HG03066 (cell line): ENCODE results near the gene LMTK3.

ENCODE experiments used
- ATAC-seq: cut with Tn5 transposase; IDR thresholded peaks from one replicate; pipeline ENCODE4 v1.9.1; 2021; ENCODE audit warnings: low read depth; ENCODE audit not compliant: unreplicated experiment

Gene LMTK3

DNA sequence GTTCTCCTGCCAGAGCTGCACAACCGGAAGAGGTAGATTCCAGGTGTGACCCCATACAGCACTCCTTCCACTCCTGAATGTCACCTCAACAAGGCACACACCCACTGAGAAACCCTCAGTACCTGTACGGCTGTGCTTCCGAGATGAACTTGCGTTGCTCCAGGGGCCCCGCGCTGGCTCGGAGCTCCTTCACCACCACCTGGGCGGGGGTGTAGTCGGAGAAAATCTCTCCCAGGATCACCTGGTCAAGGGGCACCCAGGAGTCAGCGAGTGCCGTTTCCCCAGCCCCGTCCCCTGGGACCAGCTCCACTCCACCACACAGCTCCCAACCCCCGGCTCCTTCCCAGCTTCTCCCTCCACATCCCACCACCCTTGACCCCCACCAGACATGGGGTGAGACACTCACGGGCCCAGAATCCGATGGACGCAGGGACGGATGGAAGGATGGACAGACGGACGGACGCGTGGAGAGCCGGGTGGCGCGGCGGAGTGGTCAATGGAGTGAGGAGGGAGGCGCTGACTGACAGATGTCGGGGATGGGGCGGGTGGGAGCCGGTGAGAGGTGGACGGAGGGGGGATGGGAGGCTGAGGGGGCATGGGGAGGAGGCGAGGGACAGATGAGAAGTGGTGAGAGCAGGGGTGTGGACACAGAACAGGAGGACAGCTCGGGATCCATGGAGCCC lies 2.8 kb downstream of the LMTK3 start:
- ATAC-seq = no peak

DNA sequence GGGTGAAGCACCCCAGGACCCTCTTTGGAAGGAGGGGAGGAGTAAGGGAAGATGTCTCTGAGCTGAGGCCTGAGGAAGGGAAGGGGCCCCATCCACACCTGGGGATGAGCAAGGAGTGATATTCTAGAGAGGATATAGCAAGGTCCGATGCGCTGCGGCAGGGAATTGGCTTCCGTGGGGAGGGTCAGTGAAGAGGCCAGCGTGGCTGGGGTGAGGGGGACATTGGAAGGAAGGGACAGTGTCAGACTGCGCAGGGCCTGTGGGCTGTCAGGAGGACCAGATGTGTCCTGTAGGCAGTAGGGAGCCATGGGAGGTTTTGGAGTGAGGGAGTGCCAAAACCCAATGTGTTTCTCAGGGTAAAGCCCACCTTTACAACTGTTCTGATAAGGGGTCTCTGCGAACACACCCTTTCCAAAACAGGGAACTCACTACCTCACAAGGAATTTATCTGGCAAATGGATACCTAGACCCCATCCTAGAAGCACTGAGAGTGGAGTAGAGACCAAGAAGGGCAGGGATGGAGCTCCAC lies 3.7 kb downstream of the LMTK3 start:
- no peak for ATAC-seq

DNA sequence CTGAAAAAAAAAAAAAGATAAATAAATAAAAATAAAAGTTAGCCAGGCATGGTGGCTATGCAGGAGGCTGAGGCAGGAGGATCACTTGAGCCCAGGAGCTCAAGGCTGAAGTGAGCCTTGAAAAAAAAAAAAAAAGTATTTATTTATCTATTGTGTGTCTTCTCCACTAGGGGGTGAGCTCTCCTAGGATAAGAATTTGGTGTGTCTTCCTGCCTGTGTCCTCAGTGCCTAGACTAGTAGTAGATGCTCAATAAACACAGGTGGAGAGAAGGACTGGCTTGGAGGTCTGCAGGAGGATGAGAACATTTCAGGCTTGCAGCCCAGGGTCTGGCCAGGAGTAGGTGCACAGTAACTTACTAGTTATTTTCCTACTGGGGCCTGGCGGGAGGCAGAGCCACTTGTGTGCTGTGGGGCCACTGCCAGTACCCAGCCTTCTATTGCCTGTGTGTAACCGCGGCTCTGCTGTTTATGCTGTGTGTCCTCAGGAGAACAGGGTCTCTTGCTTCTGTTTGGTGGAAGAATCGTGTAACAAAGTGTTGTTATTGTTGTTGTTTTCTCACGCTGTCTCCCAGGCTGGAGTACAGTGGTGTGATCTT lies 5.4 kb downstream of the LMTK3 start:
- no peak for ATAC-seq

DNA sequence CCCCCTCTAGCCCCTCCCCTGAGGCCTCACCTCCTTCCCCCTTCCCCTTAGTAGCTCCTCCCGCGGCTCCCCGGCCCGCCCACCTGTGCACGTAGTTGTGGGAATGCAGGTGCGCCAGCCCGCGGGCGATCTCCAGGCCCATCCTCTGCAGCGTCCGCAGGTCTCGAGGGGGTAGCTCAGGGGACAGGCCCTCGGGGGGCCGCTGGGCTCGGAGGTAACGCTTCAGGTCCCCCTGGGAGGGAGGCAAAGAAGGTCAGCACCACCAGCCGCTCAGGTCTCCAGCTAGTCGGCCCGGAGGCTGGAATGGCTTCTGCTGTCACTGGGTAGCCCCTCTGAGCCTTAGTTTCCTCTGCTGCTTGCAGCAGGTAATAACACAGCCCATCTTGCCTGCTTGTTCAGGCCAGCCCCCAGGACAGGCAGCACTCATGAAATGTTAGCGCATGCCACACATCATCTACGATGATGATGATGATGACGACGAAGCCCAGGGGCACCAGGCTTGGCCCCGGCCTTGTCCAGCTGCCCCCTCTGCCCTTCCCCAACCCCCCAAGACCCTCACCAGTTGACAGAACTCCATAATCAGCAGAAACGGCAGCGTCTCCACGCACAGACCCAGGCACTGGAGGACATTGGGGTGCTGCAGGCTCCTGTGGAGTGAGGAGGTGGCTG lies 9.2 kb downstream of the LMTK3 start:
- ATAC-seq = no peak

DNA sequence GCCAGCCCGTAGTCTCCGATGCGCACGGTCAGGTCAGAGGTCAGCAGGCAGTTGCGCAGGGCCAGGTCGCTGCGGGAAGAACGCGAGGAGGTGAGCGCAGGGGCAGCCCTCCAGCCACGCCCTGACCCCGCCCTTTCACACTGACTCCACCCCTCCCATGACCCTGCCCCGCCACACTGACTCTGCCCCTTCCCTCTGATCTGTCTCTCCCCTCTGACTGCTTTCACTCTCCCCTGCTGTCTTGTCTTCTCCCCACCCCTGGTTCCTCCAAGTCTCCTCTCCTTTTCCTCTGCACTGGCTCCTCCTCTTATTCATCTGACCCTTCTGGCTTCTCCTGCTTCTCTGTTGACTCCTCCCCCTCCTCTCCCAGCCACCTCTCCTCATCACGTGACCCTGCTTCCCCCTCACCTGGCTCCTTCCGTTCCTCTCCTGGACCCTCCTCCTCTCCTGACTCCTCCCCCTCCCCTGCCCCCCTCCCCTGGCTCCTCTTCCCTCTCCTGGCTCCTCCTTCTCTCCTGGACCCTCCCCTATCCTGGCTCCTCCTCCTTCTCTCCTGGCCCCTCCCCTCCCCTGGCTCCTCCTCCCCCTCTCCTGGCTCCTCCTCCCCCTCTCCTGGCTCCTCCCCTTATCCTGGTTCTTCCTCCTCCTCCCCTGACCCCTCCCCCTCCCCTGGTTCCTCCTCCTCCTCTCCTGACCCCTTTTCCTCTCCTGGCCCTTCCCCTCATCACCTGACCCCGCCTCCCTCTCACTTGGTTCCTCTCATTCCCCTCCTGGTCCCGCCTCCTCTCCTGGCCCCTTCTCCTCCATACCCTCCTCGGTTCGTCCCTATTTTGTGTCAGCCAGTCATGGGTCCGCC lies 9.9 kb downstream of the LMTK3 start:
- ATAC-seq = no peak

DNA sequence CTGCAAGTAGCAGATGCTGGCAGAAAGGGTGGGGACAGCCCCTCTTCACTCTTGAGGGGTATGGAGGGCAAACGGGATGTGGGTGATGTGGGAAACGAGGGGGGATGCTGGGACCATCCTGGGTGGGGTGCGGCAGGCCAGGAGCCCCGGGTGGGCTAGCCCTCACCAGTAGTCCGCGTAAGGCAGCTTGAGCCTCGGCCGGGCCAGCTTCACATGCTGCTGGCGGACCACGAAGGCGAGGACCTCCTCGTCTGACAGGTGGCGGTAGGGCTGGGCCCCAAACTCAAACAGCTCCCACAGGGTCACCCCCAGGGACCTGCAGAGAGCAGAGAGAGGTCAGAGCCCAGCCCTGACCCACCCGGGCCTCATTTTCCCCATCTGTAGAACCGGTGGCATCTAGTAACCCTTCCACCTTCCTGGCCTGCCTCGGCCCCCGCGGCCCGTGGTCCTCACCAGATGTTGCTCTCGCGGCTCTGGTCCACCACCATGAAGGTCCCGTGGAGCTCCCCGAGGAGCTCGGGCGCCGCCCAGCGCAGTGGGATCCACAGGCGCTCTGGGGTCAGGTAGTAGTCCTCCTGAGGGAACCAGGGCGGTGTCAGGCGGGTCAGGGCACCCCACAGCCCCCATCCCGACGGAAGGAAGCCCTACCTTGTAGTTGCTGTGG lies 10.7 kb downstream of the LMTK3 start:
- no peak for ATAC-seq

DNA sequence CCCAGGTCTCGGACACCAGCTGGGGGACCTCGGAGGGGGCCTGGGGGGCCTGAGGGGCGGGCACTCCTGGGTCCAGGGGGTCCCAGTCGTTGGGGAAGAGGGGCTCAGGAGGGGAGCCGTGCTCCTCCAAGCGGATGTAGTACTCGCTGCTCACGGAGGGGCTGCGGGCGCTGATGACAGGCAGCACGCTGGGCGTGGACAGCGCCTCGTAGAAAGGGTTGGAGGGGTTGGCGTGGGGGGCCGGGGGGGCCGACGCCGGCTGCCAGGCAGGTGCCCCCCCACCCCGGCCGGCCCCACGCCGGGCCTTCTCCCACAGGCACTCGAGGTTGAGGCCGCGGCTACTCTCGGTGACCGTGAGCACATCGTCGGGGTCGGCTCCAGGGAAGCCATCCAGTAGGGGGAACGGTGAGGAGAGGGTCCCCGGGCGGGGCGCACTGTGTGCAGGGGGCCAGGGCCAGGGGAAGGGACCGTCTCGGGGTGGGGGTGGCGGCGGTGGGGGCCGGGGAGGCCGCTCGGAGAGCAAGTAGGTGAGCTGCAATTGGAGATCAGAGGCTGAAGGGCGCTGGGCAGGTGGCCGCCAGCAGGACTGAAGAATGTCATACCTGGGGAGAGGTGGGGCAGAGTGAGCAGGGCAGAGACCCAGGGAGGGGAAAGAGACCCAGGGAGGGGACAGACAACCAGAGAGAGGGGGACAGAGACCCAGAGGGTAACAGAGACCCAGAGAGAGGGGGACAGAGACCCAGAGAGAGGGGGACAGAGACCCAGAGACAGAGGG lies 12.1 kb downstream of the LMTK3 start:
- no peak for ATAC-seq

DNA sequence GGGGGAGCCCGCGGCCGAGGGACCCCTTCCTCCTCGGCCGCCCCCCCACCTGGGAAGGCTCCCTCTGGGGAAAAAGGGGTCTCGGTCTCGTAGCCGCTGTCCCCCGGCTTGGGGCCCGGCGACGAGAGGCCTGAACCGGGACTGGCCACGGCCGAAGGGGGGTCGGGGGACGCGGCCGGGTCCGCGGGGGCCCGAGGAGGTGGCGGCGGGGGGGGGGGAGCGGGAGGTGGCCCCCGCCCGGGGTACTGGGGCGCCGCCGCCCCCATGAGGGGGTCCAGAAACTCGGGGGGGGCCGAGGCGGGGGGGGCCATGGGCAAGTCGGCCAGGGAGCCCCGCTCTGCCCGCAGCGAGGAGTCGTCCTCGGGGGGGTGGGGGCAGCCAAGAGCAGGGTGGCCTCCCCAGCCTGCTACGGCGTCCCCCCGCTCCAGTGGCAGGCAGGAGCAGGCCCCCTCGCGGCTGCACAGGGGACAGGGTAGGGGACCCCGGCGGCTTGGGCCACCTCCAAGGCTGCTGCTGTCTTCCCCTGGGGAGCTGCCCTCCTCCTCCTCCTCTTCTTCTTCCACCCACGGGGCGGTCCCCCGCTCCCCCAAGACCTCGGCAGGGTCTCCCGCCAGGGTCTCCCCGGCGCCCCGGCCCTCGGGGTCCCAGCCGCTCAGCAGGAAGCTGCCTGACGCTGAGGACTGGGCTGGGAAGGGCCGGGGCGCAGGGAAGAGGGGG lies 12.9 kb downstream of the LMTK3 start:
- no peak for ATAC-seq

DNA sequence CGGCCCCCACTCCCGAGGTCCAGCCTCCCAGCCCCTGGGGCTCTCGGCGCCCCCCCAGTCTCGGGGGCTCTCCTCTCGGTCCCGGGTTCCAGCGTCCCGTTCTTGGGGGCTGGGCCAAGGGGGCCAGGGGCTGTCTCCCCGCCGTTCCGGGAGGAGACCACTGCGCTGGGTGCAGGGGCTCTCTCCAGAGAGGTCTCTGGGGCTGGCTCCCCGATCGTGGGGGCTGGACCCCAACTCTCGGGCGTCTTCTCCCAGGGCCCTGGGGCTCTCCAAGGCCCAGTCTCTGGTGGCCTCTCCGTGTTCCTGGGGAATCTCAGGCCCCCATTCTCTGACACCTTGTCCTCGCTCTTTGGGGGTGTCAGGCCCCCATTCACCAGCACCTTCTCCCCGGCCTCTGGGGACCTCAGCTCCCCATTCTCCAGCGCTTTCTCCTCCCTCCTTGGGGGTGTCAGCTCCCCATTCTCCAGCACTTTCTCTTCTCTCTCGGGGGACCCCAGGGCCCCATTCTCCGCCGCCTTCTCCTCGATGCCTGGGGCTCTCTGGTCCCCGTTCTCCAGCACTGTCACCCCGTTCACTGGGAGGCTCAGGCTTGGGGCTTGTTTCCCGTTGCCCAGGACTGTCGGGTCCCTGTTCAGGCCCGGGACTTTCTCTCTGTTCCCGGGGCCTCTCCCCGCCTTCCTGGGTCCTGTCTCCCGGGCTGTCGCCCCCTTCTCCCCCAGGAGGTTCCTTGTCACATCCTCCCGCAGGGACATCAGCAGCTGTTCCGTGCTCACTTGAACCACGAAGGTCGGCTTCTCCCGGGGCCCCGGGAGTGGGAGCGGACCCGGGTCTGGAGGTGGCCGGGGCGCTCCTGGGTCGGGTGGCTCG lies 13.7 kb downstream of the LMTK3 start:
- ATAC-seq = no peak

DNA sequence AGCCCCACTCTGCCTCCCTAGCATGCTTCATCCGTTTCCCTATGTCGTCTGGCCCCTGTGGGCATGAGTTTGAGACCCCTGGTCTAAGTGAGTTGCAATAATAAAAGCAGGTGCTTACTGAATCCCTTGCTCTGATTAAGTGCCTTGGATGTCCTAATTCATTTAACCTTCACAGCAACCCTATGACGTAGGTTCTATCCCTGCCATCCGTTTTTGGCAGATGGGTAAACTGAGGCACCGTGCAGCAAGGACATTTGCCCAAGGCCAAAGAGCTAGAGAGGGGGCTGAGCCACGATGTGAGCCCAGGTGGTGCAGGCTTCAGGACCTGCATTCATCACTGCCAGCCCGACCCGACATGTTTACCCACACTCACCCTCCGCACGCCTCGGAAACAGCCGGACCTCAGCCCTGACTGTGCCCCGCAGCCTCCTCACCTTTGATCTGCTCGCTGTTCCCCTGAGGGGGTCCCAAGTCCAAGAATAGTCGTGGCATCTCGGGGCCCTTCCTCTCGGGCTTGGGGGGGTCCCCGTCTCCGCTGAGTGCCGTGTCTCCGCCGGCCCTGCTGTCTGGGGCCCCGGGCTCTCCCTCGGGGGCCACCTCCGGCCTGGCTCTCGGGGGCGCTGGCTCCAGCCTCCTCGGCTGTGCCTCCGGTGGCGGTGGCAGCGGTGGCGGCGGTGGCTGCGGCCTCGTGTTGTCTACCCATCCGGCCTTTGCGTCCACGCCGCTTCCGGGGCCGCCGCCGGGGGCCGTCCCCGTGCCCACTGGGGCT lies 14.5 kb downstream of the LMTK3 start:
- no peak for ATAC-seq

DNA sequence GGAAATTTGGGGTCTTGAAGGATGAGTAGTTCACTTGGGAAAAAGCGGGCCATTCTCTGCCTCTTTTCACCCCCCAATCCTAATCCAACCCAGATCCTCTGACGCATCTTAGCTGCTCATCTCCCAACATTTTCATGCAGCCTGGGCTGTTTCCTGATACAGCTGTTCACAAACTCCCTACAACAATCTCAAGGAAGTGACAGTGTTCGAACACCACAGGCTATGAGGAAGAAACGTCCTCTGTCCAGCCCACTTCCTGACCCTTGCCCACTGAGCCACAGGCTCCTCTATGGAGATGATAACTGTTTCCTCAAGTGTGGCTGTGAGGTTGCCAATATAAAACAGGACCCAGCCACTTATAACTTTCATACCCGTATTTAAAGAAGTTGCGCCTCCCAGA lies 16.2 kb downstream of the LMTK3 start:
- no peak for ATAC-seq

DNA sequence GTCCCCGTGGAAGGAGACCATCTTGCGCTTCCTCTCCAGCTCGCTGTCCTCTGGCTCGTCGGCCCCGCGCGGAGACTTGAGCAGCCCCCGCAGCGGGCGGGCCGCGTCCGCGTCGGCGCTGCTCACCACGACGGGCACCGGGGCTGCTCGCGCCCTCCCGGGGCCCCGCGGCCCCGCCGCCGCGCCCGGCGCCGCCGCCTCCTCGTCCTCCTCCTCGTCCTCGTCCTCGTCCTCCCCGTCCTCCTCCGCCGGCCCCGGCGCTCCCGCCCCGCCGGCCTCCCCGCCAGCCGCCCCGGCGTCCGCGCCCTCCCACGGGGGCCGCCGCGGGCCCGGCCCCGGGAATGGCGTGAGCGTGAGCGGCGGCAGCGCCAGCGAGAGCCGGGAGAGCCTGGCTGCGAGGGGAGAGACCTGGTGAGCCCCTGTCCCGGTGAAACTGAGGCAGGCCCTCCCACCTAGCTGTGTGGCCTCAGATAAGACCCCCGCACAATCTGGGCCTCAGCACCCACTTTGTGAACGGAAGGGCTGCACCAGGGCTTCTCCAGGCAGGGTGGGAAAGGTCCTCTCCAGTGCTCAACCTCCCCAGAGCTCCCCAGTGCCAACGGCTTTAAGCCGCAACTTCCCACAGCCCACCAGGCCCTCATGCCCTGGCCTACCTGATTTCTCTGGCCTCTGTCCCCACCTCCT lies 17.8 kb downstream of the LMTK3 start:
- ATAC-seq = no peak

DNA sequence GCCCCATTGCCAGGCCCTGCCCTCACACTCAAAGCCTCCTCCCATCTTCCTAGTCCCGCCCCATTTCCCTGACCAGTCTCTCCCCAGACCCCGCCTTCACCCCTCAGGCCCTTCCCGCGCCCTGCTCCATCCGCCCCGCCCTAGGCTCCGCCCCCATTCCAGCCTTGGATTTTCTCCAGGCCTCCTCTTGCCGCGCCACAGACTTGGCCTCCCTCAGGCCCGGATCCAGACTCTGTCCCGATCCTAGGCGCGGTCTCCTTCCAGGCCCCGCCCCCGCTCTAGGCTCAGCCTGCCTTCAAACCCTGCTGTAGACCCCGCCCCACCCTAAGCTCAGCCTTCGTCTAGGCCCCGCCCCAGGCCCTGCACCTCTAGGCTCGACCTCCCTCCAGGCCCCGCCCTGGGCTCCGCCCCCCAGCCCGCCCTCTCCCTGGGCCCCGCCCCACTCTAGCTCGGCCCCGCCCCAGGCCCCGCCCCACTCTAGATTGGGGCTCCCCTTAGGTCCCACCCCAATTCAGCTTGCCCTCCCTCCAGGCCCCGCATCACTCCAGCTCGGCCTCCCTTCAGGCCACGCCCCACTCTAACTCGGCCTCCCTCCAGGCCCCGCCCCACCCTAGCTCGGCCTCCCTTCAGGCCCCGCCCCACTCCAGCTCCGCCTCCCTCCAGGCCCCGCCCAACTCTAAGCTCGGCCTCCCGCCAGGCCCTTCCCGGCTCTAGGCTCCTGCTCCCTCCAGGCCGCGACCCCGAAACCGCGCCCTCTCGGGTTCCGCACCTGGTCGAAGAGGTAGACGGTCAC lies 18.5 kb downstream of the LMTK3 start:
- ATAC-seq = peak; percentile 67

DNA sequence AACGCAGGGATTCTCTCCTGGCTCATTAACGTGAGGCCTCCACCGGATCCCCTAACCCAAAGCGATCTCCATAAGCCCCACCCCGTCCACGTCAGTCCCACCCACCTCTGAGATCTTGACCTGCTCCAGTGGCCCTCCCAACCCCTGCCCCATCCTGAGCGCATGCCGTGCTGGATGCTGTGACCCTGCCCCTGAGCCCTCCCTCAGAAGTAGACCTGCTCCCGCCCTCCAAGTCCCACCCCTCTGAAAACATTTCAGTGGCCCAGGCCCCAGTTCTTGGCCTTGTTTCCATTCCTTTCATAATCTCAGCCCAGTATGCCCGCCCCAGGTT lies 19.9 kb downstream of the LMTK3 start:
- no peak for ATAC-seq

DNA sequence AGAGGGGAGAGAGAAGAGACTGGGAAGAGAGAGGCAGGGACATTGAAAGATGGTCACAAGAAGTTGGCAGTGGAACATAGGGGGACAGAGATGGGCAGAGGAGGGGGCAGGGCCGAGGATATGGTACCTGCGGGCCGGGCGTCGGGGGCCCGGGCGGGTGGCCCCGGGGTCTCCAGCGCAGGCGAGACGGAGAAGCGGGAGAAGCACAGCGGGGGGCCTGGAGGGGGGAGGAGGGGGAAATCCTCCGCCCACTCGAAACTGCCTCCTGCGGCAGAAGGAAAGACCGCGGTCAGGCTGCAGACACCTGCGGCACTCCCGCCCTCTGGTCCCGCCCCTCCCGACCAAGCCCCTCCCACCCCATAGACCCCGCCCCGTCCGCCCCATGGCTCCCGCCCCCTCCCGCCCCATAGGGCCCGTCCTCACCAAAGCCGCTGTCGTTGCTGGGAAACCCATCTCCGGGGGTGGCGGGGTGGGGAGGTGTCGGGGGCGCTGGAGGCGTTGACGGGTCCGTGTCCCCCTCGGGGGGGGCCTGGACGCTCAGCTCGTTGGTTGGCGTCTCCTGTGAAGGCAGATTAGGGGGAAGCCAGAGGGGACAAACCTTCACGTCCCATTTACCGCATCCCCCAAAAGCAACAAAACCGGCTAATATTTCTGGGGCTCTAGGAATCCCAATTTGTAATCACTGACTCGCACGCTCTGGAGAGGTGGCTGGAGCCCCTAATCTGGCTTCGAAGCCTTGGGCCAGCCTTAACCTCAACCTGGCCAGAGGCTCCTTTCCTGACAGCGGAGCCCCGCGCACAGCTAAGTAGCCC lies 20.4 kb downstream of the LMTK3 start:
- ATAC-seq = no peak
